ENCODE measurements around the gene CHCHD6. TPM values are rescaled to one million over a fixed set of nuclear protein-coding genes. Genes with fewer than 3 reads are reported as not detected.

CHCHD6 gene
- total RNA-seq, 3 donors from 2014 or later = 5.9 to 9.8 (median 6.5) TPM

DNA sequence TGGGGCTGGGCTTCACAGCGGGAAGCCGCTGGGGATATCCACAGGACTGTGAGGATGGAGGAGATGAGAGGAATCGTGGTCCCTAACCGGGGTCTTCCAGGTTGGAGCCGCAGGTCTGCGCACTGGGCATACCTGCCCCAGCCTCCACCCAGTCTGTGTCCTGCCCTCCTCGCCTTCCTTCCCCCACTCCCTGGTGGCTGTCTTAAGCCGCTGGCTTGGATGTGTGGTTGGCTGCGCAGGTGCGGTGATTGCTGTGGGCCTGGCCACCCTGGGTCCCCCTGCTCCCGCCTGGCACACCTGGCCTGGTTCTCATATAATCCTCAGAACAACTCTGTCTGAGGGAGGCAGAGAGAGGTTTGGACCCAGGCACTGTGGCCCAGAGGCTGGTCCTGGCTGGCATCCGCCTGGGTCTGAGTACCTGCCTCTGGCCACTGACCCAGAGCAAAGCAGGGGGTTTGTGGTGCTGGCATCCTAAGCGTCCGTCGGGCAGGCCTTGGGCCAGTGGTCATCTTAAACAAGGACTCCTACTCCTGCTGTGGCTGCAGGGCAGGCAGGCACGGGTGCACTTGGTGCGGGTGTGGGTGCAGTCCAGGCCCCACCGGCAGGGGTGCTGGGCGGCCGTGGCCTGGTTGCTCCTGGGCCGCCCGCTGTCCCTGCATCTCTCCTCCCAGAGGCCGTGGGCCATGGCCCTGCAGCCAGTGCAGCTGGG lies 297.6 kb downstream of the CHCHD6 start:
- no peaks in the 10 kb centered on the region for H3K9me3 ChIP-seq
- no peak overlapping the region for H3K4me3 ChIP-seq
- H3K4me1 ChIP-seq (ENCODE audit: low read depth) = peaks cover 7% of the 10 kb centered on the region
- intact Hi-C loops (cut with DNase I, micrococcal nuclease) = no loop called here
- DNase-seq (no peak), ATAC-seq (no peak)
- H3K36me3 ChIP-seq (ENCODE audit: low read depth) = no peaks in the 10 kb centered on the region
- TF ChIP-seq, protein P1, sequence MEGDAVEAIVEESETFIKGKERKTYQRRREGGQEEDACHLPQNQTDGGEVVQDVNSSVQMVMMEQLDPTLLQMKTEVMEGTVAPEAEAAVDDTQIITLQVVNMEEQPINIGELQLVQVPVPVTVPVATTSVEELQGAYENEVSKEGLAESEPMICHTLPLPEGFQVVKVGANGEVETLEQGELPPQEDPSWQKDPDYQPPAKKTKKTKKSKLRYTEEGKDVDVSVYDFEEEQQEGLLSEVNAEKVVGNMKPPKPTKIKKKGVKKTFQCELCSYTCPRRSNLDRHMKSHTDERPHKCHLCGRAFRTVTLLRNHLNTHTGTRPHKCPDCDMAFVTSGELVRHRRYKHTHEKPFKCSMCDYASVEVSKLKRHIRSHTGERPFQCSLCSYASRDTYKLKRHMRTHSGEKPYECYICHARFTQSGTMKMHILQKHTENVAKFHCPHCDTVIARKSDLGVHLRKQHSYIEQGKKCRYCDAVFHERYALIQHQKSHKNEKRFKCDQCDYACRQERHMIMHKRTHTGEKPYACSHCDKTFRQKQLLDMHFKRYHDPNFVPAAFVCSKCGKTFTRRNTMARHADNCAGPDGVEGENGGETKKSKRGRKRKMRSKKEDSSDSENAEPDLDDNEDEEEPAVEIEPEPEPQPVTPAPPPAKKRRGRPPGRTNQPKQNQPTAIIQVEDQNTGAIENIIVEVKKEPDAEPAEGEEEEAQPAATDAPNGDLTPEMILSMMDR (IDR thresholded peaks at IDR 0.05) = no peak

DNA sequence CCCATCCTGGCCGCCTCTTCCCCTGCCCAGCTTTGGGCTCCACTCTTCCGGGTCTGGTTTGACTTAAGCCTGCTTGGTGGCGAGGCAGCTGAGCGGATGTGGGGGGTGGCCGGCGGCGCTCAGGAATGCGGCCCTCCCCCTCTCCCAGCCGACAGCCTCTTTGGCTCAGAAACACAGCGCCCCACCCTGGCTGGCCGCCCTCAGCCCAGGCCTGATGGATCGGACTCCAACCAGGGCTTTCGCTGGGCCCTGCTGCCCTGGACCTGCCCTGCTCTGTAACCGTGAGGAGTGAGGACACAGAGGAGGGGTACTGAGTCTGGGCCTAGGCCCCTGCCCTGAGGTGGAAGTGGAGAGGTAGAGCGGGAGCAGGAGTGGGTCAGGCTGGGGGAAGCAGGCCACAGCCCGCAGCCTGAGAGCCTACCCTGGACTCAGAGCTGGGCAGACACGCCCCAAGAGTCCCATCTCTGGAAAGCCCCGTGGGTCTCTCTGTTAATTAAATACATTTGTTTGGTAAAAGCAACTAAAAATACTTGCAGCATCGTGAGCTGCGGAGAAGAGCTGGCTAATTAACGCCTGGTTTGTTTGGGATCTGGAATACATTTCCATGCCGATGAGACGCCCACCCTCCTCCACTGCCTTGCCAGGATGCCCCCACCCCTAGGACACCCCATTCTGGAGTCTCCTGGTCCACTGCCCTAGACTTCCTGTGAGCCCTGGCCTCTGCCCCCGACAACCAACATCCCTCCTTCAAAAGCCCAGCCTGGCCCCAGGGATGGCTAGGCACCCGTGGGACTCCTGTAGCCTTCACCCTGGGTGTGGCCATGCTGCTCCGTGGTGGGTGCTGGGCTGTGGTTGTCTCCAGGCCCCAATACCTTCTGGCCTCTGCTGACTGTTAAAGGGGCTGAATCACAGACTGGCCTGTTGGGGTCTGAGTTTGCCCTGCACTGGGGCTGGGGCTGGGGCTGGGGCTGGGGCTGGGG lies 298.4 kb downstream of the CHCHD6 start:
- no peak overlapping the region for H3K4me3 ChIP-seq
- H3K9me3 ChIP-seq = no peaks in the 10 kb centered on the region
- TF ChIP-seq, protein P1 (IDR thresholded peaks at IDR 0.05) = no peak
- intact Hi-C loops (cut with DNase I, micrococcal nuclease) = no loop called here
- peak; percentile 17 for ATAC-seq
- DNase-seq = peak; percentile 59 to 78 (median 67)
- H3K36me3 ChIP-seq (ENCODE audit: low read depth) = no peaks in the 10 kb centered on the region
- H3K4me1 ChIP-seq (ENCODE audit: low read depth) = peaks cover 7% of the 10 kb centered on the region

DNA sequence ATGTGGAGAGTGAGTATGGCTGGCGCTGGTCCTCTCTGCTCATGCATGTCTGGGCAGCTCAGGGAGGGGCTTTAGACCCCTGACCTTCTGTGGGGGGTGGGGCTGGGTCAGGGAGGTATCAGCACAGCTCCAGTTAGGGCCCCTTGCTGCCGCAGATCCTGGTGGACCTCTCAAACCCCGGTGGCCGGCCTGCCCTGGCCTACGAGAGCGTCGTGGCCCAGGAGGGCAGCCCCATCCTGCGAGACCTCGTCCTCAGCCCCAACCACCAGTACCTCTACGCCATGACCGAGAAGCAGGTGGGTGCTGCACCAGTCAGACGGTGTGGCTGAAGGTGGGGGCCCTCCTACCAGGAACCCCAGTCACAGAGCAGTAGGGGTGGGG lies 299.1 kb downstream of the CHCHD6 start:
- no peak for DNase-seq
- intact Hi-C loops (cut with DNase I, micrococcal nuclease) = no loop called here
- Histone ChIP-seq H3K9me3 (no peaks in the 10 kb centered on the region), H3K4me1 (ENCODE audit: low read depth) (peaks cover 7% of the 10 kb centered on the region), H3K4me3 (no peak overlapping the region), H3K36me3 (ENCODE audit: low read depth) (no peaks in the 10 kb centered on the region)
- TF ChIP-seq, protein P1 (IDR thresholded peaks at IDR 0.05) = no peak
- ATAC-seq = no peak

DNA sequence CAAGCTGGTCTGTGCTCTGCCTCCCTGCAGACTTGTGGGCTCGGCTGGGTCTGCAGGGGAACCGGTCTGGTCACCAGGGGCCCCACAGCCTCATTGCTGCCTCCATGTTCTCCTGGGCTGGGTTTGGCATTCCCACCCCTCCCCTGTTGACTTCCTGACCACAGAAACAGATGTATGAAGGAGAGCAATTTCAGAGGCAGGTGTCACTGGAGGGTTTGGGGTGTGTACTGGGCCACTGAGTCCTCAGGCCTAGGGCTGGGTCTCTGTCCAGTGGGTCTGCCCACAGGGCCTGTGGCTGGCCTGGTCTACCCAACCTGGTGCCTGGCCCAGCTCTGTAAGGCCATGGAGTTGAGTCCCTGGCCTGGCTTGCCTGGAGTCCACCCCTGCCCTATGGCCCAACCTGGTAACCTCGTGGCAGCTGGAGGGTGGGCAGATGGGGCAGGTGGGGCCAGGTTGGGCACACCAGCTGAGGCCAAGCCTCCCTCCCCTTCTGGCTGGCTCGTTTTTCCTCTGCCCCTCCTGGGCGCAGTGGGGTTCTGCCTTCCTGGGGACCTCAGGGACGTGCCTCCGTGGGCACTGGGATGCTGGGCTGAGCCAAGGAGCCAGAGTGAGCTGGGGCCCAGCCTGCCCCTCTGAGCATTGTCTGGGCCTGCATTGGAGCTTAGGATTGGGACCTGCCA lies 299.7 kb downstream of the CHCHD6 start:
- Histone ChIP-seq H3K36me3 (ENCODE audit: low read depth) (no peaks in the 10 kb centered on the region), H3K9me3 (no peaks in the 10 kb centered on the region), H3K4me3 (no peak overlapping the region), H3K4me1 (ENCODE audit: low read depth) (peaks cover 7% of the 10 kb centered on the region)
- TF ChIP-seq, protein P1 (IDR thresholded peaks at IDR 0.05) = no peak
- DNase-seq = no peak
- ATAC-seq = no peak
- intact Hi-C loops (cut with DNase I, micrococcal nuclease) = no loop called here

DNA sequence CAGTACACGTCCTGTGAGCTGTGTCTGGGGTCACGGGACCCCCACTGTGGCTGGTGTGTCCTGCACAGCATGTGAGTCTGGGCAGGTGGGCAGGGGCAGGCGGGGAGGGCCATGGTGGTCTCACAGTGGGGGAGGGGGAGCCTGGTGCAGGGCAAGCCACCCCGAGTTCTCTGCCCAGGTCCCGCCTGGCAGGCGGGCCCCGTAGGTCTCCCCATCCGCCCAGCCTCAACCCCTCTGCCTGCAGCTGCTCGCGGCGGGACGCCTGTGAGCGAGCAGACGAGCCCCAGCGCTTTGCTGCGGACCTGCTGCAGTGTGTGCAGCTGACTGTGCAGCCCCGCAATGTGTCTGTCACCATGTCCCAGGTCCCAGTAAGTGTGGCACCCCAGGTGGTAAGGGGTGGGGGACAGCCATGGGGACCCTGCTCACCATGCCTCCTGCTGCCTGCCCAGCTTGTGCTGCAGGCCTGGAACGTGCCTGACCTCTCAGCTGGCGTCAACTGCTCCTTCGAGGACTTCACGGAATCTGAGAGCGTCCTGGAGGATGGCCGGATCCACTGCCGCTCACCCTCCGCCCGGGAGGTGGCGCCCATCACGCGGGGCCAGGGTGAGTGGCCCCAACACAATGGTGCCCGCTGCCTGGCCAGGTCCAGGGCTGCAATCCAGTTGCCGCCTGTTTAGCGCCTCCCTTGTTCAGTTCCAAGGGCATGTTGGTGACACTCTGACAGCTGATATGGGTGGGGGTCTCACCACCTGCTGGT lies 300.8 kb downstream of the CHCHD6 start:
- TF ChIP-seq, protein P1 (IDR thresholded peaks at IDR 0.05) = no peak
- intact Hi-C loops (cut with DNase I, micrococcal nuclease) = no loop called here
- H3K4me1 ChIP-seq (ENCODE audit: low read depth) = no peaks in the 10 kb centered on the region
- ATAC-seq (no peak), DNase-seq (no peak)
- H3K9me3 ChIP-seq = no peaks in the 10 kb centered on the region
- no peak overlapping the region for H3K4me3 ChIP-seq
- H3K36me3 ChIP-seq (ENCODE audit: low read depth) = no peaks in the 10 kb centered on the region
